ENCODE results near the gene TEPSIN.
A peak's percentile ranks its signal among the peaks of the same experiment; 100 is the strongest.
"Not testable (repeated sequence)": the region's sequence is repeated elsewhere in the genome, so short reads cannot be mapped to it uniquely, and the experiment has no call there.

Gene TEPSIN

GRCh38 chr17:81230043-81230820 is 8.6 kb downstream of the TEPSIN start:
- DNase-seq (ENCODE audit: low read depth, low spot score), result no peak
- H3K4me3 ChIP-seq (ENCODE audit: low read length), result no peak overlapping the region

GRCh38 chr17:81229666-81229920 is 9.3 kb downstream of the TEPSIN start:
- H3K4me3 ChIP-seq (ENCODE audit: low read length), result no peak overlapping the region
- DNase-seq (ENCODE audit: low read depth, low spot score), result no peak

- DNase-seq (ENCODE audit: low read depth, low spot score), result no peak
- no peak overlapping the region for H3K4me3 ChIP-seq (ENCODE audit: low read length)
Measured at GRCh38 chr17:81228834-81229665, 9.8 kb downstream of the TEPSIN start.

GRCh38 chr17:81228420-81228819 is 10.4 kb downstream of the TEPSIN start:
- no peak overlapping the region for H3K4me3 ChIP-seq (ENCODE audit: low read length)
- DNase-seq (ENCODE audit: low read depth, low spot score), result no peak

GRCh38 chr17:81227630-81228029 is 11.2 kb downstream of the TEPSIN start:
- DNase-seq (ENCODE audit: low read depth, low spot score), result not testable (repeated sequence)

GRCh38 chr17:81223762-81224130 is 15.1 kb downstream of the TEPSIN start:
- no peak overlapping the region for H3K4me3 ChIP-seq (ENCODE audit: low read length)
- DNase-seq (ENCODE audit: low read depth, low spot score), result no peak

More at GRCh38 chr17:81227630-81228029, 11.2 kb downstream of the TEPSIN start:
- H3K4me3 ChIP-seq (ENCODE audit: low read length), result not testable (repeated sequence)

GRCh38 chr17:81222906-81223761 is 15.7 kb downstream of the TEPSIN start, which contains the start of gene CEP131:
Gene CEP131, minus strand, starts transcription at chr17:81222965. Its CDS starts 2,909 bp downstream, at chr17:81220056.
- peak; percentile 95 for DNase-seq (ENCODE audit: low read depth, low spot score)
- peak within 1 kb of the TSS; percentile 71 for H3K4me3 ChIP-seq (ENCODE audit: low read length)

GRCh38 chr17:81222620-81222905 is 16.3 kb downstream of the TEPSIN start:
- H3K4me3 ChIP-seq (ENCODE audit: low read length), result peak overlapping the region; percentile 71
- DNase-seq (ENCODE audit: low read depth, low spot score), result no peak

- DNase-seq (ENCODE audit: low read depth, low spot score), result no peak
Measured at GRCh38 chr17:81221842-81222619, 16.8 kb downstream of the TEPSIN start.

GRCh38 chr17:81221371-81221841 is 17.4 kb downstream of the TEPSIN start:
- peak overlapping the region; percentile 71 for H3K4me3 ChIP-seq (ENCODE audit: low read length)
- DNase-seq (ENCODE audit: low read depth, low spot score), result no peak

More at GRCh38 chr17:81221842-81222619, 16.8 kb downstream of the TEPSIN start:
- H3K4me3 ChIP-seq (ENCODE audit: low read length), result peak overlapping the region; percentile 71

- H3K4me3 ChIP-seq (ENCODE audit: low read length), result no peak overlapping the region
- DNase-seq (ENCODE audit: low read depth, low spot score), result no peak
Measured at GRCh38 chr17:81219476-81220180, 19.2 kb downstream of the TEPSIN start.

GRCh38 chr17:81218991-81219390 is 19.9 kb downstream of the TEPSIN start:
- H3K4me3 ChIP-seq (ENCODE audit: low read length), result no peak overlapping the region
- no peak for DNase-seq (ENCODE audit: low read depth, low spot score)

GRCh38 chr17:81218459-81218858 is 20.4 kb downstream of the TEPSIN start:
- DNase-seq (ENCODE audit: low read depth, low spot score), result no peak
- no peak overlapping the region for H3K4me3 ChIP-seq (ENCODE audit: low read length)

GRCh38 chr17:81217491-81217890 is 21.4 kb downstream of the TEPSIN start:
- H3K4me3 ChIP-seq (ENCODE audit: low read length), result no peak overlapping the region
- no peak for DNase-seq (ENCODE audit: low read depth, low spot score)

GRCh38 chr17:81213978-81214377 is 24.9 kb downstream of the TEPSIN start:
- no peak overlapping the region for H3K4me3 ChIP-seq (ENCODE audit: low read length)
- no peak for DNase-seq (ENCODE audit: low read depth, low spot score)

GRCh38 chr17:81212365-81212764 is 26.5 kb downstream of the TEPSIN start:
- no peak for DNase-seq (ENCODE audit: low read depth, low spot score)
- H3K4me3 ChIP-seq (ENCODE audit: low read length), result no peak overlapping the region

- no peak for DNase-seq (ENCODE audit: low read depth, low spot score)
- no peak overlapping the region for H3K4me3 ChIP-seq (ENCODE audit: low read length)
Measured at GRCh38 chr17:81210868-81211267, 28.0 kb downstream of the TEPSIN start.

GRCh38 chr17:81210466-81210865 is 28.4 kb downstream of the TEPSIN start:
- DNase-seq (ENCODE audit: low read depth, low spot score), result no peak
- H3K4me3 ChIP-seq (ENCODE audit: low read length), result no peak overlapping the region
